GM10248 (cell line): ENCODE results near the gene CYP39A1.

Experiments
- CTCF ChIA-PET: fragments of 300-600 bp; sonication (Branson Sonifier 250); formaldehyde crosslinking; extraction: SDS; loops from one replicate; lab custom pipeline; 2021; ENCODE audit warnings: antibody characterized with exemption; lab: Yijun Ruan, JAX
- POLR2A ChIA-PET: fragments of 350-650 bp; sonication (Branson Sonifier 250); formaldehyde crosslinking; extraction: SDS; loops from one replicate; lab custom pipeline; 2020; ENCODE audit warnings: antibody characterized with exemption; lab: Yijun Ruan, JAX
- DNase-seq: peaks from one replicate; pipeline ENCODE4 v3.0.0; 2012; ENCODE audit errors: extremely low spot score
- TF ChIP-seq, protein P1 (sequence below): IDR thresholded peaks from 2 replicates; pipeline ENCODE4 v1.5.1; 2012; ENCODE audit warnings: mild to moderate bottlenecking, low read depth; ENCODE audit errors: extremely low read depth, missing control alignments, control extremely low read depth

The CYP39A1 gene

DNA sequence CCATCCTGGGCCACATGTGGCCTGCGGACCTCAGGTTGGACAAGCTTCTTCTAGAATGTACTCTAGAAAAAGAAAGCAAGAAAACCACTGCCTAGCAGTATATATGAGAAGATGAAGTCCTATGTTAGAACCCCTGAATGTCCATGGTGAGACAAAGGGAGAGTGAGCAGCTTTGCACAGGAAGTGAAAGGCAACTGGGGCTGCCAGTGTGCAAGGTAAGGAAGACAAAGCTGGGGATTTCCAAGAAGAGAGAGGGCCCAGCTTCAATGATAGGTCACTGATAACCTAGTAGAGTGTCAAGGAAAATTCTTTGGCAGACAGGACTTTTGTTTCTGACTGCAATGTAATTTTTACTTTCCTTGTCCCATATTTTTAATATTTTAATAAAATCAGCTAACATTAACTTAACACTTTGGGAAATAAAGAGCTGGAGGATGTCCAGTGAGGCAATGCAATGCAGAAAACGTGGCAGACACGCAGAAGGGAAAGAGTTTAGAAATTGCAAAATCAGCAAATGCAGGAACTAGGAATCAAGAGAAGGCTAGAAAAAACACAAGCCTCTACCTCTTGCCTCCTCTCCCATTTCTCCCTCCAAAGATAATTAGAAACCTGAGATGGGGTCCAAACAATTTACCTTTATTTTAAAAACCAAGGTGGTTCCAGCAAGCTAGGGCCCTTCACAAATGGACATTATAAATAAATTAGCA lies 47.4 kb downstream of the CYP39A1 start:
- TF ChIP-seq, protein P1, sequence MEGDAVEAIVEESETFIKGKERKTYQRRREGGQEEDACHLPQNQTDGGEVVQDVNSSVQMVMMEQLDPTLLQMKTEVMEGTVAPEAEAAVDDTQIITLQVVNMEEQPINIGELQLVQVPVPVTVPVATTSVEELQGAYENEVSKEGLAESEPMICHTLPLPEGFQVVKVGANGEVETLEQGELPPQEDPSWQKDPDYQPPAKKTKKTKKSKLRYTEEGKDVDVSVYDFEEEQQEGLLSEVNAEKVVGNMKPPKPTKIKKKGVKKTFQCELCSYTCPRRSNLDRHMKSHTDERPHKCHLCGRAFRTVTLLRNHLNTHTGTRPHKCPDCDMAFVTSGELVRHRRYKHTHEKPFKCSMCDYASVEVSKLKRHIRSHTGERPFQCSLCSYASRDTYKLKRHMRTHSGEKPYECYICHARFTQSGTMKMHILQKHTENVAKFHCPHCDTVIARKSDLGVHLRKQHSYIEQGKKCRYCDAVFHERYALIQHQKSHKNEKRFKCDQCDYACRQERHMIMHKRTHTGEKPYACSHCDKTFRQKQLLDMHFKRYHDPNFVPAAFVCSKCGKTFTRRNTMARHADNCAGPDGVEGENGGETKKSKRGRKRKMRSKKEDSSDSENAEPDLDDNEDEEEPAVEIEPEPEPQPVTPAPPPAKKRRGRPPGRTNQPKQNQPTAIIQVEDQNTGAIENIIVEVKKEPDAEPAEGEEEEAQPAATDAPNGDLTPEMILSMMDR = no peak
- peak; percentile 13 for DNase-seq
- CTCF ChIA-PET = interaction anchor here (1.1 to 1.3 kb wide), 2 partner anchors 20 to 515 kb away, joined by 3 read pairs; no protein-coding TSS in a partner anchor
- POLR2A ChIA-PET = no interaction called here

- ChIA-PET CTCF (no interaction called here), POLR2A (no interaction called here)
- no peak for DNase-seq
- TF ChIP-seq, protein P1 = no peak
Measured at GRCh38 chr6:46598215-46598614, 54.4 kb downstream of the CYP39A1 start.

DNA sequence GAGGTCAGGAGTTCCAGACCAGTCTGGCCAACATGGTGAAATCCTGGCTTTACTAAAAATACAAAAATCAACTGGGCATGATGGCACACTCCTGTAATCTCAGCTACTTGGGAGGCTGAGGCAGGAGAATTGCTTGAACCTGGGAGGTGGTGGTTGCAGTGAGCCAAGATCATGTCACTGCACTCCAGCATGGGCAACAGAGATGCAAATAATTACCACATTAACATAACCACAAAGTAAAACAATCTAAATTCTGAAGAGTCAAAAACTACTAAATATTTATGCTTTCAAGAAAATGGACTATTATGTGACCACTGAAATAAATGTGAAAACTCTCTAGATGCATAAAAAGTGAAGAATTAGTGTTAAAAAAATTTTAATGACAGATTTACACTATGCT lies 59.9 kb downstream of the CYP39A1 start:
- CTCF ChIA-PET = no interaction called here
- POLR2A ChIA-PET = no interaction called here
- TF ChIP-seq, protein P1 = no peak
- DNase-seq = no peak

DNA sequence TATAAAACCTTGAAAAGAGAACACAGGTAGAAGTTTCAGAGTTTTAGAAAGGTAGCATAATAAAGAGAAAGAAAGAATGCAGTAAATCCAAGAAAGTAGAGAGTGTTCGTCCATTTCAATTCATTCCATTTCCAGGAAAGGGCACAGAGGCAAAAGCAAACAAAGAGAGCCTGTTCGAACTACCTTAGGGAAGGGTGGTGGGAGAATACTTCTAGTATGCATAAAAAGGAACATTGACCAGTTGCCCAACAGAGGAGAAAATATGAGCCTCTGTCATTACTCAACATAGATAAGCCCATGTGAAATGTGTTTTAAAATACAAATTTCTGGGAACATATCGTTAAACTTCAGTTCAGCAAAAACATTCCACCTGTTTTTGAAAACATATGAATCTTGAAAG lies 60.6 kb downstream of the CYP39A1 start:
- DNase-seq = no peak
- TF ChIP-seq, protein P1 = no peak
- POLR2A ChIA-PET = no interaction called here
- CTCF ChIA-PET = no interaction called here

GRCh38 chr6:46590765-46591164 lies 61.9 kb downstream of the CYP39A1 start:
- TF ChIP-seq, protein P1 = no peak
- ChIA-PET POLR2A (no interaction called here), CTCF (no interaction called here)
- no peak for DNase-seq

DNA sequence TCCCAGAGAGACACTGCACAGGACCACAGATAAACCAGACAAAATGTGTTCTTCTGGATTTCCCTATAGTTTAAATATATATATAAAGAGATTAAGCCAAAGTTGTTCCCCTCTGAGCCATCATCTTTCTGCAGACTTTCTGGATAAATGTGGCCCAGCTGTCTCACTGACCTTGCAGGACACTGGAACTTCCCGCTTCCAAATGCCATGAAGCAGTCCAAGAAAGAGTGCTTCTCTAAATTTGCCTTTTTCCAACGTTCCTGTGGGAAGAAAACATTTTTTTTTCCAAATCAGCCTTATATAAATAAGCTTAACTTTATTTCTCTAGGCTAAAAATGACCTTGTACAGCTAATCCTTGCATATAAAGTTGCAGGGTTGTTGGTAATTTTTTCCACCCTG lies 65.7 kb downstream of the CYP39A1 start:
- POLR2A ChIA-PET = no interaction called here
- TF ChIP-seq, protein P1 = no peak
- CTCF ChIA-PET = no interaction called here
- no peak for DNase-seq
